ENCODE results near the gene RHEBL1. TPM values are rescaled to one million over a fixed set of nuclear protein-coding genes. Genes with fewer than 3 reads are reported as not detected.

RHEBL1 gene
- total and polyA plus RNA-seq, 4 donors = 0.29 to 1.2 (median 0.36) TPM; not detected in 1

DNA sequence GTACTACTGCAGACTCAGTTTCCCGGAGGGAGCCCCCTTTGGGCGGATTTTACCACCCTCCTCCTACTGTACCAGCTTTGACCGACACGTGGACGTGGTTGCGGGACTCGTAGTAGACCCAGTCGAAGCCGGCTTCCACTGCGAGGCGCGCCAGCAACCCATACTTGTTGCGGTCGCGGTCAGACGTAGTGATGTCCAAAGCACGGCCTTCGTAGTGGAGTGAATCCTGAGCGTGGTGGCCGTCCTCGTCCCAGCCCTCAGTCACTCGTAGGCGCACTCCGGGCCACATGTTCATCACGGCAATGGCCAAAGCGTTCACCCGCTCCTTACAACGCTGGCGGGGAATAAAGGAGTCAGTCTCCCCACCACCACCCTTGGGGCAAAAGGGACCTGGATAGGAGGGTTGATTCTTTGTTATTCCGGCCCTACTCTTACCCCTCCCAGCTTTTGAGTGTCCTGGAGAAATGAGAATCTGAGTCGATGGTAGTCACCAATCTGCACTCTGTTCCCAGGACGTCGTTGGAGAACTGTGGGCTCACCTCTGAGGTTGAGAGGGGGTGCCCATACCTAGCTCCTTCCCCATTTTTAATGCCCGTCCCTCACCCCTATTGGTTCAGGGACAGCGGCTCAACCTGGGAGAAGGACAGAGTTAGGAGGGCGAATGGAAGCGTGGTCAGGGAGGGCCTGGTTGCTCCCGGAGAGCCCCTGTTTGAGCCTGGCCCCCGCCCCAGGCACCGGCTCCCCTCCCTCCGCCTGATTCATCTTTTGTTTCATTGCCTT lies 21.5 kb upstream of the RHEBL1 start (continued):
- TF ChIP-seq, protein P1, sequence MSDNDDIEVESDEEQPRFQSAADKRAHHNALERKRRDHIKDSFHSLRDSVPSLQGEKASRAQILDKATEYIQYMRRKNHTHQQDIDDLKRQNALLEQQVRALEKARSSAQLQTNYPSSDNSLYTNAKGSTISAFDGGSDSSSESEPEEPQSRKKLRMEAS (IDR thresholded peaks at IDR 0.05) = no peak

DNA sequence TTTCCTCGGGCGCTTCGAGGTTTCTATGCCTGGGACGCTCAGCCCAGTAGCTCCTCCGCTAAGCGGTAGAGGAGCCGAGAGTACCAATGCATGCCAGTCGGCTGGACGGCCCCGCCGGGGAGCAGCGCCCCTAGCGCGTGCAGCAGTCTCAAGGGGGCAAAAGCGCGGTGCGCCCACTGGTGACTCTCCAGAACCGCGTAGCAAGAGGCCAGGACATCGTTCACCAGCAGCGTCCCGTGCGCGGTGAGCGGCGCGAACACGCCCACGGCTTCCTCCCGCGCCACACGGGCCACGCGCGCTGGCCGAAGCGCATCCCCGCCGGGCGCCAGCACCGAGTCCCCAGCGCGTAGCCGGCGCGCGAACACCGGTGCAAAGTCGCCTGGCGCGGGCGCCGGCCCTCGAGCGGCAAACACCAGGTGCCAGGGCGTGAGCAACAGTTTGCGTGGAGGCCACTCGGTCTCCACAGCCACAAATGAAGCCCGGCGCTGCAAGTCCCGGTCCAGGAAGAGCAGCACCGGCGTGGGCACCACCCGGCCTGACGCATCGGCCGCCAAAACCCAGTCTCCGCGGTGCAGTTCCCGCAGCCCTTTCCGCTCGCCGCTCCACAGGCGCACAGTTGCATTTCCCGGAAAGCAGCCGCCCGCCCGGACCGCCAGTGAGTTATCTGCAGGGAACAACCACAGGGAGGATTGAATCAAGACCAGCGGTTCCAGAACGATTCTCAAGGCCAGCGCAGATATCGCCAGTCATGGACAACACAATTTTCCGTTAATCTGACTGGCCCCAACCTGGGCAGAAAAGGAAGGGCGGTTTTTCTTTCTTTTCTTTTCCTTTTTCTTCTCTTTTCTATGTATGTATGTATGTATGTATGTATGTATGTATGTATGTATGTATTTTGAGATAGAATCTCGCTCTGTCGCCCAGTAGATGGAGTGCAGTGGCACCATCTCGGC lies 20.3 kb upstream of the RHEBL1 start:
- H3K4me1 ChIP-seq (ENCODE audit: control insufficient read depth in 4 of 4, insufficient read depth in 4 of 4, low read length in 3 of 4) = peaks cover 14 to 37% (median 21%) of the 10 kb centered on the region in 4 donors
- no peaks in the 10 kb centered on the region for H3K9me3 ChIP-seq (ENCODE audit: control insufficient read depth in 4 of 4, low read length in 3 of 4)
- DNase-seq (ENCODE audit: low spot score) = no peak
- WGBS = 3% methylated on average over 88 of the region's 88 CpGs
- no peak overlapping the region for H3K9ac ChIP-seq (ENCODE audit: low read depth in 1 of 2, low read length in 2 of 2)
- peak overlapping the region in 2 of 3 donors; percentile 21 to 29 for H3K4me3 ChIP-seq (ENCODE audit: low read depth in 1 of 3, low read length in 3 of 3)
- H3K36me3 ChIP-seq (ENCODE audit: control insufficient read depth in 4 of 4, insufficient read depth in 3 of 4, low read depth in 1 of 4, low read length in 3 of 4) = no peaks in the 10 kb centered on the region
- peaks cover 0 to 12% (median 5%) of the 10 kb centered on the region in 4 donors for H3K27me3 ChIP-seq (ENCODE audit: control insufficient read depth in 4 of 4, insufficient read depth in 4 of 4, low read length in 3 of 4)
- TF ChIP-seq SP1 (IDR thresholded peaks at IDR 0.05) (no peak), TAF1 (conservative IDR thresholded peaks at IDR 0.05) (no peak)
- TF ChIP-seq, protein P1 (IDR thresholded peaks at IDR 0.05) = no peak
- TF ChIP-seq, protein P2, sequence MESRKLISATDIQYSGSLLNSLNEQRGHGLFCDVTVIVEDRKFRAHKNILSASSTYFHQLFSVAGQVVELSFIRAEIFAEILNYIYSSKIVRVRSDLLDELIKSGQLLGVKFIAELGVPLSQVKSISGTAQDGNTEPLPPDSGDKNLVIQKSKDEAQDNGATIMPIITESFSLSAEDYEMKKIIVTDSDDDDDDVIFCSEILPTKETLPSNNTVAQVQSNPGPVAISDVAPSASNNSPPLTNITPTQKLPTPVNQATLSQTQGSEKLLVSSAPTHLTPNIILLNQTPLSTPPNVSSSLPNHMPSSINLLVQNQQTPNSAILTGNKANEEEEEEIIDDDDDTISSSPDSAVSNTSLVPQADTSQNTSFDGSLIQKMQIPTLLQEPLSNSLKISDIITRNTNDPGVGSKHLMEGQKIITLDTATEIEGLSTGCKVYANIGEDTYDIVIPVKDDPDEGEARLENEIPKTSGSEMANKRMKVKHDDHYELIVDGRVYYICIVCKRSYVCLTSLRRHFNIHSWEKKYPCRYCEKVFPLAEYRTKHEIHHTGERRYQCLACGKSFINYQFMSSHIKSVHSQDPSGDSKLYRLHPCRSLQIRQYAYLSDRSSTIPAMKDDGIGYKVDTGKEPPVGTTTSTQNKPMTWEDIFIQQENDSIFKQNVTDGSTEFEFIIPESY (IDR thresholded peaks at IDR 0.05) = no peak
- H3K27ac ChIP-seq (ENCODE audit: low read depth in 1 of 2, low read length in 2 of 2) = no peak overlapping the region

DNA sequence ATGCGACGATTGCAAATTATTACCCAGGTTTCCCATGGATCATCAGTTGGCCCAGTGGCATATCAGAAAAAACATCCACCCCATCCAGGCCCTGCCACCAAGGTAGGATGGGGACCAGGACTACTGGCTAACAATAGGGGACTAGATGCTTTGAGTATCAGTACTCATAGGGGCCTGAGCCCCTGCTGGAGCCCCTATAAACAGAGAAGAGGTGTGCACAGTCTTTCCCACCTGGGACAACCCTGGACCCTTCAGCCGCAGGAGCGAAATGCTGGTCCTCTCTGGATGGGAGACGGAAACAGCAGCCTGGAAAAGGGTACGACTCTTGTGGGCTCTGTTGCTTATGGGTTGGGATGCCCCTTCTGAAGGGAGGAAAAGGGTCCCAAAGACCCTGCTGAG lies 19.2 kb upstream of the RHEBL1 start:
- no peaks in the 10 kb centered on the region for H3K36me3 ChIP-seq (ENCODE audit: control insufficient read depth in 4 of 4, insufficient read depth in 3 of 4, low read depth in 1 of 4, low read length in 3 of 4)
- 44% methylated on average over 6 of the region's 6 CpGs for WGBS

More for the DNA sequence above, 19.2 kb upstream of the RHEBL1 start:
- H3K27me3 ChIP-seq (ENCODE audit: control insufficient read depth in 4 of 4, insufficient read depth in 4 of 4, low read length in 3 of 4) = peaks cover 0 to 12% (median 5%) of the 10 kb centered on the region in 4 donors
- H3K4me1 ChIP-seq (ENCODE audit: control insufficient read depth in 4 of 4, insufficient read depth in 4 of 4, low read length in 3 of 4) = peaks cover 13 to 30% (median 17%) of the 10 kb centered on the region in 4 donors
- peaks cover 0 to 2% (median 0%) of the 10 kb centered on the region in 4 donors for H3K9me3 ChIP-seq (ENCODE audit: control insufficient read depth in 4 of 4, low read length in 3 of 4)
- no peak for TF ChIP-seq EGR1 (IDR thresholded peaks at IDR 0.05; ENCODE audit: low read depth in 2 of 2)
- no peak for TF ChIP-seq JUND (IDR thresholded peaks at IDR 0.05)
- TF ChIP-seq HNF4G (IDR thresholded peaks at IDR 0.05) = no peak
- TF ChIP-seq, protein P3, sequence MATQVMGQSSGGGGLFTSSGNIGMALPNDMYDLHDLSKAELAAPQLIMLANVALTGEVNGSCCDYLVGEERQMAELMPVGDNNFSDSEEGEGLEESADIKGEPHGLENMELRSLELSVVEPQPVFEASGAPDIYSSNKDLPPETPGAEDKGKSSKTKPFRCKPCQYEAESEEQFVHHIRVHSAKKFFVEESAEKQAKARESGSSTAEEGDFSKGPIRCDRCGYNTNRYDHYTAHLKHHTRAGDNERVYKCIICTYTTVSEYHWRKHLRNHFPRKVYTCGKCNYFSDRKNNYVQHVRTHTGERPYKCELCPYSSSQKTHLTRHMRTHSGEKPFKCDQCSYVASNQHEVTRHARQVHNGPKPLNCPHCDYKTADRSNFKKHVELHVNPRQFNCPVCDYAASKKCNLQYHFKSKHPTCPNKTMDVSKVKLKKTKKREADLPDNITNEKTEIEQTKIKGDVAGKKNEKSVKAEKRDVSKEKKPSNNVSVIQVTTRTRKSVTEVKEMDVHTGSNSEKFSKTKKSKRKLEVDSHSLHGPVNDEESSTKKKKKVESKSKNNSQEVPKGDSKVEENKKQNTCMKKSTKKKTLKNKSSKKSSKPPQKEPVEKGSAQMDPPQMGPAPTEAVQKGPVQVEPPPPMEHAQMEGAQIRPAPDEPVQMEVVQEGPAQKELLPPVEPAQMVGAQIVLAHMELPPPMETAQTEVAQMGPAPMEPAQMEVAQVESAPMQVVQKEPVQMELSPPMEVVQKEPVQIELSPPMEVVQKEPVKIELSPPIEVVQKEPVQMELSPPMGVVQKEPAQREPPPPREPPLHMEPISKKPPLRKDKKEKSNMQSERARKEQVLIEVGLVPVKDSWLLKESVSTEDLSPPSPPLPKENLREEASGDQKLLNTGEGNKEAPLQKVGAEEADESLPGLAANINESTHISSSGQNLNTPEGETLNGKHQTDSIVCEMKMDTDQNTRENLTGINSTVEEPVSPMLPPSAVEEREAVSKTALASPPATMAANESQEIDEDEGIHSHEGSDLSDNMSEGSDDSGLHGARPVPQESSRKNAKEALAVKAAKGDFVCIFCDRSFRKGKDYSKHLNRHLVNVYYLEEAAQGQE (IDR thresholded peaks at IDR 0.05) = no peak
- TF ChIP-seq SP1 (IDR thresholded peaks at IDR 0.05) = no peak
- H3K27ac ChIP-seq (ENCODE audit: low read depth in 1 of 2, low read length in 2 of 2) = no peak overlapping the region
- no peak overlapping the region for H3K9ac ChIP-seq (ENCODE audit: low read depth in 1 of 2, low read length in 2 of 2)
- DNase-seq (ENCODE audit: low spot score) = no peak
- H3K4me3 ChIP-seq (ENCODE audit: low read depth in 1 of 3, low read length in 3 of 3) = no peak overlapping the region
